Hepatocyte (in vitro differentiated cells): Measurements from ENCODE around the gene IL17F.

ENCODE experiments used
- CTCF ChIP-seq: fragments of 200-600 bp; sonication (generic); IDR thresholded peaks from 2 replicates; pipeline ENCODE4 v1.5.1; 2016; ENCODE audit warnings: antibody characterized with exemption, mild to moderate bottlenecking; ENCODE audit not compliant: poor library complexity
- EZH2phosphoT487 ChIP-seq: fragments of 200-600 bp; sonication (generic); IDR thresholded peaks from one replicate; pipeline ENCODE4 v1.6.1; 2018; ENCODE audit warnings: antibody characterized with exemption, mild to moderate bottlenecking, low read depth, moderate library complexity; ENCODE audit not compliant: unreplicated experiment, severe bottlenecking

DNA sequence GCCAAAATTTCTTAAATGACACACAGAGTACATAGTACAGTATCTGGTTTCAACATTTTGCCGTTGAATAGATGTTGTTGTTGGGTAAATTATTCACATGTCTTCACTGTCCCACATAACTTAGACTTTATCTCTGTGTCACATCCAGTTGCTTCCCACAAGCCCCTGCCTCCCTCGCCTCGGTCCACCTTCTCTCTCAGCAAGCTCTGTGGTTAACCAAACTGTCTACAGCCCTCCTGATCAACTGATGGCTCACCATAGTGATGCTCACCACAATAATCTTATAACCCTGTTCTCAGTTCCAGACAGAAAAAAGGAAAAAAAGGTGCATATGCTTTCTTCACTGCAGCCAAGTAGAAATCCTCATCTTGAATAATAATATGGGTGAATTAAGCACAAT lies 23.0 kb downstream of the IL17F start:
- TF ChIP-seq CTCF (no peak), EZH2phosphoT487 (no peak)
